GM19324 (cell line): ENCODE results near the gene AK9.

Experiments used
- ATAC-seq: cut with Tn5 transposase; IDR thresholded peaks from one replicate; pipeline ENCODE4 v1.9.1; 2021; ENCODE audit warnings: mild to moderate bottlenecking, moderate library complexity; ENCODE audit not compliant: unreplicated experiment, low FRiP score

Gene AK9

GRCh38 chr6:109515781-109516409 is 175.1 kb downstream of the AK9 start:
- no peak for ATAC-seq

- no peak for ATAC-seq
These were observed 176.1 kb downstream of the AK9 start for GRCh38 chr6:109514946-109515345.

GRCh38 chr6:109513571-109514071 is 177.4 kb downstream of the AK9 start:
- ATAC-seq: no peak

GRCh38 chr6:109512271-109512817 is 178.7 kb downstream of the AK9 start:
- ATAC-seq: no peak

GRCh38 chr6:109511832-109512231 is 179.2 kb downstream of the AK9 start:
- no peak for ATAC-seq

- ATAC-seq: no peak
These were observed 180.6 kb downstream of the AK9 start for GRCh38 chr6:109510358-109510757.

- no peak for ATAC-seq
These were observed 182.7 kb downstream of the AK9 start for GRCh38 chr6:109508166-109508860.

- ATAC-seq: no peak
These were observed 183.4 kb downstream of the AK9 start for GRCh38 chr6:109507490-109508072.

- no peak for ATAC-seq
These were observed 184.2 kb downstream of the AK9 start for GRCh38 chr6:109506841-109507240.

GRCh38 chr6:109506314-109506713 is 184.7 kb downstream of the AK9 start:
- no peak for ATAC-seq

GRCh38 chr6:109503327-109504224 is 187.4 kb downstream of the AK9 start:
- no peak for ATAC-seq

- no peak for ATAC-seq
These were observed 192.1 kb downstream of the AK9 start for GRCh38 chr6:109498936-109499335.

GRCh38 chr6:109498052-109498451 is 192.9 kb downstream of the AK9 start:
- no peak for ATAC-seq

GRCh38 chr6:109496036-109496772 is 194.8 kb downstream of the AK9 start:
- no peak for ATAC-seq

GRCh38 chr6:109493865-109494264 is 197.1 kb downstream of the AK9 start:
- ATAC-seq: no peak

GRCh38 chr6:109491207-109491938 is 199.6 kb downstream of the AK9 start:
- ATAC-seq: no peak

- ATAC-seq: no peak
These were observed 200.3 kb downstream of the AK9 start for GRCh38 chr6:109490713-109491112.

GRCh38 chr6:109488001-109488400 is 203.0 kb downstream of the AK9 start:
- no peak for ATAC-seq

- no peak for ATAC-seq
These were observed 204.9 kb downstream of the AK9 start for GRCh38 chr6:109486068-109486467.
